ENCODE data around the gene ATP2A1. TPM values are rescaled to one million over a fixed set of nuclear protein-coding genes. Genes with fewer than 3 reads are reported as not detected.

Gene ATP2A1
- total RNA-seq, 1 experiment from 2014 or later, result 10.3 TPM

DNA sequence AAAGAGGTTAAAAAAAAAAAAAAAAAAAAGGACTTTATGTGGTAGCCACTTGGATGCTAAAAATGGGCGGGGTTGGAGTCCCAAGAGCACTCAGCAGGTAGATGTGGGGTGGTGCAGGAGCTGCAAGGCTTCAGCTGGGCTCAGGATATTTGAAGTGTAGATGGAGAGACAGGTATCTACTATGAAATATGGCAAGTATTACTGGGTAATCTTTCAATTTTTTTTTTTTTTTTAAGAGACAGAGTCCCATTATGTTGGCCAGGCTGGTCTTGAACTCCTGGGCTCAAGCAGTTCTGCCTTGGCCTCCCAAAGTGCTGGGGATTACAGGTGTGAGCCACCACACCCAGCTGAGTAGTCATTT is 39.8 kb upstream of the ATP2A1 start (continued):
- TF ChIP-seq, protein P1, sequence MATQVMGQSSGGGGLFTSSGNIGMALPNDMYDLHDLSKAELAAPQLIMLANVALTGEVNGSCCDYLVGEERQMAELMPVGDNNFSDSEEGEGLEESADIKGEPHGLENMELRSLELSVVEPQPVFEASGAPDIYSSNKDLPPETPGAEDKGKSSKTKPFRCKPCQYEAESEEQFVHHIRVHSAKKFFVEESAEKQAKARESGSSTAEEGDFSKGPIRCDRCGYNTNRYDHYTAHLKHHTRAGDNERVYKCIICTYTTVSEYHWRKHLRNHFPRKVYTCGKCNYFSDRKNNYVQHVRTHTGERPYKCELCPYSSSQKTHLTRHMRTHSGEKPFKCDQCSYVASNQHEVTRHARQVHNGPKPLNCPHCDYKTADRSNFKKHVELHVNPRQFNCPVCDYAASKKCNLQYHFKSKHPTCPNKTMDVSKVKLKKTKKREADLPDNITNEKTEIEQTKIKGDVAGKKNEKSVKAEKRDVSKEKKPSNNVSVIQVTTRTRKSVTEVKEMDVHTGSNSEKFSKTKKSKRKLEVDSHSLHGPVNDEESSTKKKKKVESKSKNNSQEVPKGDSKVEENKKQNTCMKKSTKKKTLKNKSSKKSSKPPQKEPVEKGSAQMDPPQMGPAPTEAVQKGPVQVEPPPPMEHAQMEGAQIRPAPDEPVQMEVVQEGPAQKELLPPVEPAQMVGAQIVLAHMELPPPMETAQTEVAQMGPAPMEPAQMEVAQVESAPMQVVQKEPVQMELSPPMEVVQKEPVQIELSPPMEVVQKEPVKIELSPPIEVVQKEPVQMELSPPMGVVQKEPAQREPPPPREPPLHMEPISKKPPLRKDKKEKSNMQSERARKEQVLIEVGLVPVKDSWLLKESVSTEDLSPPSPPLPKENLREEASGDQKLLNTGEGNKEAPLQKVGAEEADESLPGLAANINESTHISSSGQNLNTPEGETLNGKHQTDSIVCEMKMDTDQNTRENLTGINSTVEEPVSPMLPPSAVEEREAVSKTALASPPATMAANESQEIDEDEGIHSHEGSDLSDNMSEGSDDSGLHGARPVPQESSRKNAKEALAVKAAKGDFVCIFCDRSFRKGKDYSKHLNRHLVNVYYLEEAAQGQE (IDR thresholded peaks at IDR 0.05; ENCODE audit: low read depth), result no peak
- TF ChIP-seq CBX3 (IDR thresholded peaks at IDR 0.05; ENCODE audit: low read depth), result no peak

GRCh38 chr16:28839004-28839639 is 39.2 kb upstream of the ATP2A1 start:
- no TSS peak for BruUV-seq (replicated peaks)
- CTCF ChIA-PET, result no interaction called here
- intact Hi-C loops (cut with micrococcal nuclease), result no loop called here
- H3K27ac ChIP-seq (ENCODE audit: low read depth, low read length), result no peak overlapping the region
- H3K36me3 ChIP-seq (ENCODE audit: control insufficient read depth in 1 of 2, insufficient read depth in 2 of 2, low read length in 2 of 2), result peaks cover 46 to 49% of the 10 kb centered on the region in 2 experiments
- no peaks in the 10 kb centered on the region for H4K20me1 ChIP-seq (ENCODE audit: insufficient read depth)
- RAD21 ChIA-PET (ENCODE audit: low non-redundant PET in 1 of 2, low total read pairs in 2 of 2, uncharacterized antibody in 2 of 2, unreplicated experiment in 2 of 2), result no interaction called here
- no peak overlapping the region for H3K9ac ChIP-seq (ENCODE audit: low read length)
- TF ChIP-seq EZH2 (IDR thresholded peaks at IDR 0.05), result no peak
- no peak for TF ChIP-seq SP1 (IDR thresholded peaks at IDR 0.05; ENCODE audit: low read depth)
- TF ChIP-seq SRF (IDR thresholded peaks at IDR 0.05; ENCODE audit: low read depth), result no peak
- no peak for TF ChIP-seq CBX3 (IDR thresholded peaks at IDR 0.05; ENCODE audit: low read depth)
- no peak; the same call in 1 of the 2 replicates for TF ChIP-seq POLR2AphosphoS5 (IDR thresholded peaks at IDR 0.05; ENCODE audit: low read depth, low read length)
- TF ChIP-seq FOSL1 (IDR thresholded peaks at IDR 0.05; ENCODE audit: low read depth), result no peak
- TF ChIP-seq POLR2A (IDR thresholded peaks at IDR 0.05; ENCODE audit: borderline replicate concordance, extremely low read depth, insufficient read depth, insufficient read length), result no peak
- no peak for TF ChIP-seq EGR1 (IDR thresholded peaks at IDR 0.05; ENCODE audit: low read depth)
- no peak for TF ChIP-seq CEBPB (IDR thresholded peaks at IDR 0.05; ENCODE audit: low read depth)
- TF ChIP-seq EZH2phosphoT487 (IDR thresholded peaks at IDR 0.05; ENCODE audit: borderline replicate concordance), result no peak
- TF ChIP-seq ATF3 (IDR thresholded peaks at IDR 0.05), result no peak
- TF ChIP-seq ELF1 (IDR thresholded peaks at IDR 0.05; ENCODE audit: borderline replicate concordance, low read depth), result no peak
- TF ChIP-seq YY1 (IDR thresholded peaks at IDR 0.05; ENCODE audit: extremely low read depth, insufficient replicate concordance, low read depth, low read length), result no peak
- no peak for TF ChIP-seq RAD21 (IDR thresholded peaks at IDR 0.05; ENCODE audit: low read depth)
- no peak for TF ChIP-seq JUND (IDR thresholded peaks at IDR 0.05)
- no peak for TF ChIP-seq ZFX (IDR thresholded peaks at IDR 0.05)
- TF ChIP-seq MAX (IDR thresholded peaks at IDR 0.05), result no peak
- TF ChIP-seq ZBTB33 (IDR thresholded peaks at IDR 0.05; ENCODE audit: extremely low read depth, insufficient replicate concordance, low read length), result no peak
- no peaks in the 10 kb centered on the region for H3K4me1 ChIP-seq (ENCODE audit: control insufficient read depth in 1 of 2, insufficient read depth in 2 of 2, low read length in 2 of 2)
- no peak overlapping the region for H3K4me2 ChIP-seq (ENCODE audit: low read length)
- H2AFZ ChIP-seq (ENCODE audit: low read depth, low read length, poor library complexity, severe bottlenecking), result no peak overlapping the region
- no peak for ATAC-seq
- no peaks in the 10 kb centered on the region for H3K9me2 ChIP-seq (ENCODE audit: insufficient read depth)
- H3K27me3 ChIP-seq (ENCODE audit: insufficient read depth, low read length), result no peaks in the 10 kb centered on the region
- POLR2A ChIA-PET, result no interaction called here
- DNase-seq (ENCODE audit: low read depth, low spot score), result no peak
- H3K4me3 ChIP-seq (replicated peaks in 1 of 2; ENCODE audit: low read depth in 1 of 2, low read length in 2 of 2), result no peak overlapping the region
- H3K9me3 ChIP-seq (ENCODE audit: control insufficient read depth in 1 of 2, insufficient read depth in 1 of 2, low read depth in 1 of 2, low read length in 2 of 2), result no peaks in the 10 kb centered on the region
- peaks cover 6% of the 10 kb centered on the region; the same call in 1 of the 2 replicates for H3K79me2 ChIP-seq (ENCODE audit: insufficient read depth, low read length)

Data from HCT116 (cell line).